Left lung (tissue), 10 donors: Measurements from ENCODE around the gene COL6A3. TPM values are rescaled to one million over a fixed set of nuclear protein-coding genes. Genes with fewer than 3 reads are reported as not detected.

Experiments used
- ATAC-seq: fragments of 200-7000 bp; cut with Tn5 transposase; one replicate; pipeline ENCODE4 v1.9.1; 2020; ENCODE audit warnings: moderate library complexity
- DNase-seq, 4 donors: peaks; one replicate each; pipeline ENCODE4 v3.0.0-alpha.2; 2013 to 2020
- H3K27ac ChIP-seq, 2 donors: fragments of 200-600 bp; sonication (generic) in 1 of 2; one replicate each; pipeline versions ENCODE4 v1.5.0 to v1.8.0; 2020 to 2021
- H3K27me3 ChIP-seq, 2 donors: fragments of 200-600 bp; sonication (generic) in 1 of 2; one replicate each; pipeline versions ENCODE4 v1.5.0 to v1.8.0; 2020 to 2021
- H3K36me3 ChIP-seq, 2 donors: fragments of 200-600 bp; sonication (generic) in 1 of 2; one replicate each; pipeline versions ENCODE4 v1.5.0 to v1.8.0; 2020 to 2021
- H3K4me1 ChIP-seq, 2 donors: fragments of 200-600 bp; one replicate each; pipeline ENCODE4 v1.8.0; 2021
- H3K4me3 ChIP-seq, 2 donors: fragments of 200-600 bp; sonication (generic) in 1 of 2; one replicate each; pipeline versions ENCODE4 v1.5.0 to v1.8.0; 2020 to 2021; ENCODE audit warnings: mild to moderate bottlenecking in 1 of 2
- H3K9me3 ChIP-seq, 2 donors: fragments of 200-600 bp; sonication (generic) in 1 of 2; one replicate each; pipeline versions ENCODE4 v1.5.0 to v1.8.0; 2020 to 2021
- CTCF ChIP-seq, 2 donors: fragments of 200-600 bp; sonication (generic) in 1 of 2; IDR thresholded peaks; one replicate each; pipeline versions ENCODE4 v1.5.0 to v1.8.0; 2021; ENCODE audit warnings: antibody characterized with exemption in 2 of 2
- intact Hi-C, 2 donors: fragments of 100-400 bp; cut with DNase I; formaldehyde crosslinking; loops; one replicate each; pipeline versions ENCODE4 v1.11.2 to v1.14.2; 2022
- polyA plus RNA-seq, 6 donors: library from polyadenylated mRNA; unstranded; fragments of 120-200 nt; gene quantifications; one replicate each; pipeline ENCODE4 v1.2.1, GENCODE V29; 2013; ENCODE audit not compliant: insufficient read length in 6 of 6
- total RNA-seq, 2 donors: library from RNA; stranded (reverse); fragmentation: NEBNext Ultra II Directional; extraction: Animal tissue kit (Norgen Biotek cat#: 25700); gene quantifications; one replicate each; pipeline ENCODE4 v1.2.1, GENCODE V29; 2021
- donor health status: DM: no; HTN: yes; CAD: no.
- donor health status: DM: no; HTN: no; CAD: no.

COL6A3 gene
- total and polyA plus RNA-seq, 8 donors, result 598 to 868 (median 760) TPM

- ATAC-seq (no peak), DNase-seq (no peak)
- TF ChIP-seq CTCF (IDR thresholded peaks at IDR 0.05), result no peak
- Histone ChIP-seq H3K36me3 (no peaks in the 10 kb centered on the region), H3K27me3 (peaks cover 0 to 16% of the 10 kb centered on the region in 2 donors), H3K27ac (peak overlapping the region in 1 of 2 donors; percentile 81), H3K4me1 (peaks cover 0 to 13% of the 10 kb centered on the region in 2 donors), H3K4me3 (no peak overlapping the region), H3K9me3 (no peaks in the 10 kb centered on the region)
- intact Hi-C loops, result no loop called here
Measured at GRCh38 chr2:237316339-237316738, 97.6 kb downstream of the COL6A3 start.

GRCh38 chr2:237315829-237316225, 98.1 kb downstream of the COL6A3 start:
- peak in 1 of 4 donors; percentile 60 for DNase-seq
- Histone ChIP-seq H3K4me1 (peaks cover 0 to 13% of the 10 kb centered on the region in 2 donors), H3K36me3 (no peaks in the 10 kb centered on the region), H3K9me3 (no peaks in the 10 kb centered on the region), H3K4me3 (no peak overlapping the region), H3K27me3 (peaks cover 0 to 16% of the 10 kb centered on the region in 2 donors), H3K27ac (peak overlapping the region; percentile 25 to 81)
- intact Hi-C loops, result no loop called here
- ATAC-seq, result peak; percentile 5
- no peak for TF ChIP-seq CTCF (IDR thresholded peaks at IDR 0.05)

GRCh38 chr2:237315170-237315828, 98.7 kb downstream of the COL6A3 start:
- H3K4me3 ChIP-seq, result no peak overlapping the region
- DNase-seq (peak; percentile 86 to 96 (median 90)), ATAC-seq (peak; percentile 94)
- H3K4me1 ChIP-seq, result peaks cover 0 to 13% of the 10 kb centered on the region in 2 donors
- no peaks in the 10 kb centered on the region for H3K36me3 ChIP-seq
- peak overlapping the region; percentile 29 to 81 for H3K27ac ChIP-seq
- no peak for TF ChIP-seq CTCF (IDR thresholded peaks at IDR 0.05)
- no peaks in the 10 kb centered on the region for H3K9me3 ChIP-seq
- intact Hi-C loops, result no loop called here
- peaks cover 0 to 16% of the 10 kb centered on the region in 2 donors for H3K27me3 ChIP-seq

GRCh38 chr2:237314681-237315080, 99.3 kb downstream of the COL6A3 start:
- ATAC-seq, result no peak
- no peaks in the 10 kb centered on the region for H3K9me3 ChIP-seq
- no peaks in the 10 kb centered on the region for H3K36me3 ChIP-seq
- peaks cover 0 to 13% of the 10 kb centered on the region in 2 donors for H3K4me1 ChIP-seq
- no peak for DNase-seq
- intact Hi-C loops, result no loop called here
- H3K27ac ChIP-seq, result peak overlapping the region; percentile 29 to 81
- TF ChIP-seq CTCF (IDR thresholded peaks at IDR 0.05), result no peak
- peaks cover 0 to 16% of the 10 kb centered on the region in 2 donors for H3K27me3 ChIP-seq
- no peak overlapping the region for H3K4me3 ChIP-seq

- no peak overlapping the region for H3K4me3 ChIP-seq
- no peak for TF ChIP-seq CTCF (IDR thresholded peaks at IDR 0.05)
- no peak for ATAC-seq
- DNase-seq, result no peak
- no peaks in the 10 kb centered on the region for H3K36me3 ChIP-seq
- no peaks in the 10 kb centered on the region for H3K9me3 ChIP-seq
- intact Hi-C loops, result no loop called here
- H3K27ac ChIP-seq, result no peak overlapping the region
- H3K27me3 ChIP-seq, result peaks cover 0 to 16% of the 10 kb centered on the region in 2 donors
- peaks cover 0 to 13% of the 10 kb centered on the region in 2 donors for H3K4me1 ChIP-seq
Measured at GRCh38 chr2:237314198-237314597, 99.8 kb downstream of the COL6A3 start.
